Activated CD4-positive, CD25-positive, alpha-beta regulatory T cell treated with anti-CD3 and anti-CD28 coated beads, Interleukin-2, amount 50 U/mL, for 24 hours (primary cell): ENCODE measurements around the gene PRRC1.
A peak's percentile ranks its signal among the peaks of the same experiment; 100 is the strongest.
"Not testable (repeated sequence)": the region's sequence is repeated elsewhere in the genome, so short reads cannot be mapped to it uniquely, and the experiment has no call there.

ENCODE experiments used
- ATAC-seq, 2 donors: fragments of 150-1000 bp; cut with Tn5 transposase; one replicate each; pipeline ENCODE4 v1.10.0; 2021; ENCODE audit warnings: mild to moderate bottlenecking in 1 of 2, moderate library complexity in 1 of 2

Gene PRRC1

GRCh38 chr5:127549551-127549950, 32.1 kb downstream of the PRRC1 start:
- no peak for ATAC-seq

- no peak for ATAC-seq
Measured at GRCh38 chr5:127550652-127551409, 33.4 kb downstream of the PRRC1 start.

GRCh38 chr5:127551410-127552041, 34.1 kb downstream of the PRRC1 start:
- ATAC-seq: no peak

- no peak for ATAC-seq
Measured at GRCh38 chr5:127555826-127556225, 38.4 kb downstream of the PRRC1 start.

GRCh38 chr5:127556609-127557334, 39.3 kb downstream of the PRRC1 start:
- ATAC-seq: no peak

GRCh38 chr5:127558273-127558672, 40.8 kb downstream of the PRRC1 start:
- no peak for ATAC-seq

- ATAC-seq: no peak
Measured at GRCh38 chr5:127561254-127561653, 43.8 kb downstream of the PRRC1 start.

- ATAC-seq: no peak
Measured at GRCh38 chr5:127562252-127562651, 44.8 kb downstream of the PRRC1 start.

GRCh38 chr5:127563136-127563535, 45.7 kb downstream of the PRRC1 start:
- ATAC-seq: no peak

- ATAC-seq: peak; percentile 49 to 53
Measured at GRCh38 chr5:127564002-127564769, 46.7 kb downstream of the PRRC1 start.

GRCh38 chr5:127565586-127566270, 48.3 kb downstream of the PRRC1 start:
- no peak for ATAC-seq

GRCh38 chr5:127567026-127567768, 49.8 kb downstream of the PRRC1 start:
- peak in 1 of 2 donors; percentile 27 for ATAC-seq

- no peak for ATAC-seq
Measured at GRCh38 chr5:127568166-127568565, 50.7 kb downstream of the PRRC1 start.

- ATAC-seq: not testable (repeated sequence)
Measured at GRCh38 chr5:127569471-127569870, 52.0 kb downstream of the PRRC1 start.

- ATAC-seq: no peak
Measured at GRCh38 chr5:127571314-127572131, 54.1 kb downstream of the PRRC1 start.

GRCh38 chr5:127572930-127573329, 55.5 kb downstream of the PRRC1 start:
- ATAC-seq: no peak

- ATAC-seq: no peak
Measured at GRCh38 chr5:127574852-127575679, 57.6 kb downstream of the PRRC1 start.

- ATAC-seq: no peak
Measured at GRCh38 chr5:127577458-127577857, 60.0 kb downstream of the PRRC1 start.

- ATAC-seq: no peak
Measured at GRCh38 chr5:127580731-127581130, 63.3 kb downstream of the PRRC1 start.

GRCh38 chr5:127581450-127581849, 64.0 kb downstream of the PRRC1 start:
- no peak for ATAC-seq
